GM12873 (cell line): ENCODE data around the gene ARHGEF19.

Experiments used
- TF ChIP-seq, protein P1 (sequence below): IDR thresholded peaks from 2 replicates; pipeline ENCODE4 v1.5.1; 2012; ENCODE audit warnings: low read depth, mild to moderate bottlenecking, moderate library complexity, low read length, control low read depth; ENCODE audit not compliant: insufficient read depth; ENCODE audit errors: missing control alignments

Gene ARHGEF19

DNA sequence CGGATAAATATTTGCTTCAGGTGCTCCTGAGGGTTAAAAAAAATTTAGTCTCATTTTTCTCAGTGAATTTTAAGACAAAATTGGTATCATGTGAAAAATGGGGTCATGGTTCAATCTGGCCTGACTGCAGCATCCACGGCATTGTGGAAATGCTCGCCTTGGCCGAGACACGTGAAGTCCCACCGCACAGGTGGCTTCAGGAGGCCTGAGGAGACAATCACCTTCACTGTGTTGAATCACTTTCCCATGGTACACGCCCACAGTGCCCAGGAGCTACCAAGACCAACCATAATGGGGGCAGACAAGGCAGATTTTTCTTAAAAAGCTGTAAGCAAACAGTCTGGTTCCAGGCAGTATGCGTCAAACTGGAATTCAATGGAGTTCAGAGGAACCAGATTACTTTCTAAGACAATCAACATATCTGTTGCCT, 35.6 kb upstream of the ARHGEF19 start:
- TF ChIP-seq, protein P1, sequence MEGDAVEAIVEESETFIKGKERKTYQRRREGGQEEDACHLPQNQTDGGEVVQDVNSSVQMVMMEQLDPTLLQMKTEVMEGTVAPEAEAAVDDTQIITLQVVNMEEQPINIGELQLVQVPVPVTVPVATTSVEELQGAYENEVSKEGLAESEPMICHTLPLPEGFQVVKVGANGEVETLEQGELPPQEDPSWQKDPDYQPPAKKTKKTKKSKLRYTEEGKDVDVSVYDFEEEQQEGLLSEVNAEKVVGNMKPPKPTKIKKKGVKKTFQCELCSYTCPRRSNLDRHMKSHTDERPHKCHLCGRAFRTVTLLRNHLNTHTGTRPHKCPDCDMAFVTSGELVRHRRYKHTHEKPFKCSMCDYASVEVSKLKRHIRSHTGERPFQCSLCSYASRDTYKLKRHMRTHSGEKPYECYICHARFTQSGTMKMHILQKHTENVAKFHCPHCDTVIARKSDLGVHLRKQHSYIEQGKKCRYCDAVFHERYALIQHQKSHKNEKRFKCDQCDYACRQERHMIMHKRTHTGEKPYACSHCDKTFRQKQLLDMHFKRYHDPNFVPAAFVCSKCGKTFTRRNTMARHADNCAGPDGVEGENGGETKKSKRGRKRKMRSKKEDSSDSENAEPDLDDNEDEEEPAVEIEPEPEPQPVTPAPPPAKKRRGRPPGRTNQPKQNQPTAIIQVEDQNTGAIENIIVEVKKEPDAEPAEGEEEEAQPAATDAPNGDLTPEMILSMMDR, result no peak

DNA sequence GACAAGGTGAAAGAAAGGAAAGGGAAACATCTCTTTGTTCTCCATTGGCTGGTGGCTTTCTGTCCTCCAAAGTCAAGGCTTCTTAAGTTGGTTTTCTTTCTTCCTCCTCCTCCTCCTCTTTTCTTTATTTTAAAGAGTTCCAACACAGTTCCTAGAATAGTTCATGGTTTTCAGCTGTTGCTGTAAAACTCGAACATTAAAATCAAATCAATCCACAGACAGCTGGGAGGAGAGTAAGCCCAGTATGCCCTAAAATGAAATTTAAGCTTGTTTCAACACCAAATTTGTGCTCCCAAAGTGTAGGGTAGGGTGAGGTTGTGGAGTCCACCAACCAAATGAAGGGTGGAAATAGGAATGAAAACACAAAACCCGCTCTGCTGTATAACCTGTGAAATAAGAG, 35.0 kb upstream of the ARHGEF19 start:
- TF ChIP-seq, protein P1, result no peak

GRCh38 chr1:16246961-16247360, 34.5 kb upstream of the ARHGEF19 start:
- TF ChIP-seq, protein P1, result no peak

DNA sequence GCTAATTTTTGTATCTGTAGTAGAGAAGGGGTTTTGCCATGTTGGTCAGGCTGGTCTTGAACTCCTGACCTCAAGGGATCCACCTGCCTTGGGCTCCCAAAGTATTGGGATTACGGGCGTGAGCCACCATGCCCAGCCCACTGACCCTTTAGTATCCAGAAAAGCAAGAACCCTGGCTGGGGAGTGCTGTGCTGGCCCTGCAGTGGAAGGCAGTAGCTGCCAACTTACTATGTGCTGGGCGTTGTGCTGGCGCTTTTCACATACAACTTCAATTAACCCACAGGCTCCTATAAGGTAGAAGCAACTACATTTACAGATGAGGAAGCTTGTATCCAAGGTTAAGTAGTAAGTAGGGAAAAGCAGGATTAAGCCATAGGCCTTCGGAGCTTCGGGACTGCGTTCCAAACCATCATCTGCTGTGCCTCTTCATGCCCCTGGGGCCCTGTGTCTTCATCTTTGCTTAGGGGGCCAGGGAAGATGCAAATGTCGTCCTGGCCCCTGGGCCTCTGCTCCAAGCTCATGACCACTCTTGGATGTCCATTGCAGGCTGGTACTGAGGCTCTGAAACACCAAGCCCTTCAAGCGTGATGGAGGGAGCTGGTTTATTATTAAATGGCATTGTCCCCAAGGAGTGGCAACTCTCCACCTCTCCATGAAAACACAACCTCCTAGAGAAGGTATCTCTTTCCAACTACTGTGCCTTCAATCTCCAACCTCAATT, 33.2 kb upstream of the ARHGEF19 start:
- TF ChIP-seq, protein P1, result no peak

- TF ChIP-seq, protein P1, result no peak
Observed at GRCh38 chr1:16244650-16245285, 32.3 kb upstream of the ARHGEF19 start.

DNA sequence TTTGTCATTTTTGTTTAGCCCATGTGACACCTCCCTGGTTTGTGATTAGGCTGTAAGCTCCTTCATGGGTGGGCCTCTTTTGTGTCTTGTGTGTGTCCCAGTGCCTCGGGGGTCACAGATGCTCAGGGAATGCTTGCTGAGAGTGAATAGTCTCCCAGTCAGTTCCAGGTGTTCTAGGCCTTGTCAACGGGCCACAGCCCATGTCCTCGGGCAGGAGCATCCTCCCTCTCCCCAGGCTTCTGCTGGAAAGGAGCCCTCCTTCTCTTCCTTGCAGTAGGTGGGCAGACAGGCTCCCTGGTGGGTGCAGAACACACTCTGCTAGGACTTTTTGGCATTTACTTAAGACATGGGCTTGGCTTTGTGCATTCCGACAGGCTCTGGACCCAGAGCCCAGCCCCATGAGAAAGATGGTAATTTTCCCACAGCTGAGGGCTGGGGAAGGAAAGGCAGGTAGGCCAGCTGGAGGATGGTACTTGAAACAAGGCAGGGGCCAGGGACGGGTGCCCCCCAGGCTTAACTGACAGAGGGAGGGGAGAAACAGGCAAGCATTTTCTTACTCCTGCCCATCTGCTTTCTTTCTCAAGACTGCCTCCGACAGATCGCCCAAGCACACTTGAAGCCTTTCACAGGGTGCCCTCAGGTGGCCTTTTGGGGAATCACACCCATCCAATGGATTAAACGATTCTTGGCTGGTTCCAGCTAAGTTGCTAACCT, 31.6 kb upstream of the ARHGEF19 start:
- TF ChIP-seq, protein P1, result peak; percentile 92

DNA sequence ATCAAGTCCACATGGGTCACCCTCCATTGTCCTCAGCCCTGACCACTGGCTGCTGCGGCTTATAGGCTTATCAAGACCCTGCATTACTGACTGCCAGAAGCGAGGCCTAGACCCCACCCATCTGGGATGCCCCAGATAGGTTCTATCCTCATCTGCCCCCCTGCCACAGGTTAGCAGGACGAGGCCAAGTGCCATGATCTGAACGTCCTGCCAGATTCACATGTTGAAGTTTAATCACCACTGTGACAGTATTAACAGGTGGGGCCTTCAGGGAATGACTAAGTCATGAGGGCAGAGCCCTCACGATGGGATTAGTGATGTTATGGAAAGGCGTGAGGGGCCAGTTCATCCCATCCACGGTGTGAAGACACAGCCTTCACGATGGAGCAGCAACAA, 30.8 kb upstream of the ARHGEF19 start:
- TF ChIP-seq, protein P1, result no peak
